Loucy (cell line): Measurements from ENCODE around the gene NOX5.

Experiments
- EZH2phosphoT487 ChIP-seq: fragments of 200-600 bp; IDR thresholded peaks from 2 replicates; pipeline ENCODE4 v1.6.1; 2018; ENCODE audit warnings: antibody characterized with exemption, mild to moderate bottlenecking, moderate library complexity, borderline replicate concordance
- TF ChIP-seq, protein P1 (sequence below): fragments of 200-600 bp; sonication (generic); conservative IDR thresholded peaks from 2 replicates; pipeline ENCODE4 v1.5.1; 2014; ENCODE audit warnings: mild to moderate bottlenecking, antibody characterized with exemption, low read length

DNA sequence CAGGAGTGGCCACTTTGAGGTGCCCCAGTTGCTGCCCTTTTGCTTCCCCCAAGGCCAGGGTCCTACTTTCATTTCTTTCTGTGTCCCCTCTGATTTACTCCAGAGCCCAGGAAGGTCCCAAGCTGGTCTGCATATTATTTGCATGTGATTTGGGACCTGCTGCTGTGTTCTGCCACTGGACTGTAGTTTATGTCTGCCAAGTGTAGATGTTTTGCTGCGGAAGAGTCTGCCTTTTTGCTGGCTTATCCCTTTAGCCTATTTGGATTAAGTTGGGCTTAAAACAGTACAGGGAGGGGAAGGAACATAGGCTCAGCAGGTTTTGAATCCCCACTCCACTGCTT lies 21.4 kb downstream of the NOX5 start:
- TF ChIP-seq, protein P1, sequence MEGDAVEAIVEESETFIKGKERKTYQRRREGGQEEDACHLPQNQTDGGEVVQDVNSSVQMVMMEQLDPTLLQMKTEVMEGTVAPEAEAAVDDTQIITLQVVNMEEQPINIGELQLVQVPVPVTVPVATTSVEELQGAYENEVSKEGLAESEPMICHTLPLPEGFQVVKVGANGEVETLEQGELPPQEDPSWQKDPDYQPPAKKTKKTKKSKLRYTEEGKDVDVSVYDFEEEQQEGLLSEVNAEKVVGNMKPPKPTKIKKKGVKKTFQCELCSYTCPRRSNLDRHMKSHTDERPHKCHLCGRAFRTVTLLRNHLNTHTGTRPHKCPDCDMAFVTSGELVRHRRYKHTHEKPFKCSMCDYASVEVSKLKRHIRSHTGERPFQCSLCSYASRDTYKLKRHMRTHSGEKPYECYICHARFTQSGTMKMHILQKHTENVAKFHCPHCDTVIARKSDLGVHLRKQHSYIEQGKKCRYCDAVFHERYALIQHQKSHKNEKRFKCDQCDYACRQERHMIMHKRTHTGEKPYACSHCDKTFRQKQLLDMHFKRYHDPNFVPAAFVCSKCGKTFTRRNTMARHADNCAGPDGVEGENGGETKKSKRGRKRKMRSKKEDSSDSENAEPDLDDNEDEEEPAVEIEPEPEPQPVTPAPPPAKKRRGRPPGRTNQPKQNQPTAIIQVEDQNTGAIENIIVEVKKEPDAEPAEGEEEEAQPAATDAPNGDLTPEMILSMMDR: no peak
- TF ChIP-seq EZH2phosphoT487: no peak
